ENCODE results near the gene POU6F2.

The POU6F2 gene

GRCh38 chr7:39127058-39127457, 149.3 kb downstream of the POU6F2 start:
- no peak for DNase-seq (ENCODE audit: low read depth in 1 of 2, low spot score in 1 of 2)

DNA sequence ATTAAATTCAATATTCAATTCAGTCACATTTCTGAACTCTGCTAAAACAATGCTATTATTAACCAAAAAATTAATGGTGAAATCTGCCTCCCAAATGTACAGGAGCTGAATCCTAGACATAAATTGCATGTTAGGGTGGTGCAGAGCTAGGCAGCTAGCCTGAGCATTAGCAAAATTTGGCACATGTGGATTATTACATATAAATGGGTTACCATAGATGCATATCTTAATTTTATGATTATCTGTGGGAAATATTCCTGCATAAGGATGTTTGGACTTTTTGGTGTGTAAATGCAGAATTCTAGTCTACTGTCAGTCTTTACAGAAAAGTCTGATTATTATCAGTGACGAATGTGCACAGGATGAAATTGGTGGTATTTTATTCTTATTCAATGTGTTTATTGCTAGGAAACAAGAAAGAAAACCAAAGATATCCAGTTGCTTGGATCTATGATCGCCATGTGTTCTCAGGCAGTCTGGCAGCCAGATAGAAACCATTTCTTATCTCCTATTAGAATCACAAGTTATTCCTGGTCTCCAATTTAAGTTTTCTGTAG, 150.7 kb downstream of the POU6F2 start:
- DNase-seq (ENCODE audit: low read depth in 1 of 2, low spot score in 1 of 2) = no peak

DNA sequence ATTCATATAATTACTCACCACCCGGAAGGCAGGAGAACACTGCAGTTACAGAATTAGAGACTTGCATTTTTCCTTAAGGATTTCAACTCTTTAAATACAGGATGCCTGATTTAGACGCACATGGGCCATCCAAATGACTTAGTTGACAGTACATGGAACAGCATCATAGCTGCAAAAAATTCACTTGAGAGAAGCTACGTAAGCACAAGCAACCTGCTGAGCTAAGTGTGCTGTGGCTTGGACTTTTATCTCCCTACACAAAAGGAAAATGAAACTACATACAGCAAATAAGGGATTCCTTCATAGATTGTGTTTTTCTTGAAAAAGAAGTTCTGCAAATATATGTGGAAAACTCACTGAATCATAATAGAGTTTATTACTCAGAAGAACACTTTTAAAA, 152.6 kb downstream of the POU6F2 start:
- DNase-seq (ENCODE audit: low read depth in 1 of 2, low spot score in 1 of 2) = no peak

DNA sequence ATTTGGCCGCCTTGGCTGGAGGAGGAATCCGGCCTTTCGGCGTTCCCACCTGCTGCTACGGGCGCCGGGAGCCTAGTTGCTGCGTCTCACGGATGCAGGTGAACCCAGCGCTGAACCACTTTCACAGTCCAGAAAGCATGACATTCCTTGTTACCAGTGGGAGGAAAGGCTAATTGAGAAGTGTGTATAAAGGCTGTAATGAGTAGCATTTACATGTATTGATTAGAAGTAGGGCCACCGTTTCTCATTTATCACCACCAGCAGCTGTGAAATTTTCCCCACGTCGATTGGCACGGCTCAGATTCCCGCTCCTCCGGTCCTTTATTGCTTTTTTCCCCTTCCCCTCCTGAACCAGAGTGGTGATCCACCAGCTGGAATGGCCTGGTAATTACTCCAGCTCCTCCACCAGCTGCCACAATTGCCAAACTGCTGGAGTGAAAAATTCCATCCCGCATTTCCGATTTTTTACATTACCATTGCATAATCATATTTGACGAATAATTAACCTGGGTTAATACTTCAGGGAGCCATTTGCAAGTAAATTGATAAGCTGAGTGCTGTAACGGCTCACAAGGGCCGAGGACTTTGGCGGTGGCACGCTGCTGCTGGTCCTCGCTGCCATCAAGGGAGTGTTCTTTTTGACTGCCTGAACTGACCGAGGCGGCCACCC, 153.3 kb downstream of the POU6F2 start:
- no peak for DNase-seq (ENCODE audit: low read depth in 1 of 2, low spot score in 1 of 2)

DNA sequence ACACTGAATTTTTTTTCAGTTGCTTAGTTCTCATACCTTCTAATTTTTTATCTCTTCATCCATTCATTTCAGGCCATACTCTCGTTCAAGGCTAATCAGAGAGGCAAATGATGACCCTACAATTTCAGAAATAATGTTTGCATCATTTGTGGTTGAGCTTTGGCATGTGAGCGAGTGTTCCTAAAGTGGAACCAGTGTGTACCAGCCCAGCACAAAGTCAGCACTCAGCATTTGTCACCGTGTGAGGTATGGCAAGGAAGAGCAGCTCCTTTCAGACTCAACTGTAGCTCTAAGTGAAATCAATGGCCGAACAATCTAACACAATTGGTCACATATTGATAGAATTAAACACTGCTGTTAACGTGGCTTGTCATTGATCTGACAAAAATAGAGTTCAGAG, 154.6 kb downstream of the POU6F2 start:
- DNase-seq (ENCODE audit: low read depth in 1 of 2, low spot score in 1 of 2) = no peak

- DNase-seq (ENCODE audit: low read depth in 1 of 2, low spot score in 1 of 2) = no peak
Measured at GRCh38 chr7:39133088-39133487, 155.4 kb downstream of the POU6F2 start.

GRCh38 chr7:39137480-39137879, 159.8 kb downstream of the POU6F2 start:
- DNase-seq (ENCODE audit: low read depth in 1 of 2, low spot score in 1 of 2) = no peak

GRCh38 chr7:39142750-39143149, 165.0 kb downstream of the POU6F2 start:
- no peak for DNase-seq (ENCODE audit: low read depth in 1 of 2, low spot score in 1 of 2)

- no peak for DNase-seq (ENCODE audit: low read depth in 1 of 2, low spot score in 1 of 2)
Measured at GRCh38 chr7:39144420-39144819, 166.7 kb downstream of the POU6F2 start.

- no peak for DNase-seq (ENCODE audit: low read depth in 1 of 2, low spot score in 1 of 2)
Measured at GRCh38 chr7:39145283-39145682, 167.6 kb downstream of the POU6F2 start.

DNA sequence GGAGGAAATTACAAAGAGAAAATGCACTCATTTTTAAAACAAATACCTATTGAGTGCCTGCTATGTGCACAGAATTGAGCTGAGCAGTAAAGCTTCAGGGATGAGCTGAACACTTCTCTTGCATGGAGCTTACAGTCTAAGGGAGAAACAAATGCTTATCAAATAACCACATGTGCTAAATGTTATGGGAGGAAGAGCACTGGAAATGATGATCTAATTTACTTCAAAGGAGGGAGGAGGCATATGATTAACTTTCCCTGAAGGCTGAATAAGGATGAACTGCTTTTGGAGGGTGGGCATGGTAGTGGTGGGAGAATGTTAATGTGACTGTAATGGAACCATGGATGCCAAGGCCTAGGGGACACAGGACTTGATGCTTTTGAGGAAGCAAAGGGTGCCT, 168.2 kb downstream of the POU6F2 start:
- no peak for DNase-seq (ENCODE audit: low read depth in 1 of 2, low spot score in 1 of 2)

GRCh38 chr7:39152701-39153100, 175.0 kb downstream of the POU6F2 start:
- no peak for DNase-seq (ENCODE audit: low read depth in 1 of 2, low spot score in 1 of 2)

GRCh38 chr7:39153113-39153512, 175.4 kb downstream of the POU6F2 start:
- DNase-seq (ENCODE audit: low read depth in 1 of 2, low spot score in 1 of 2) = no peak

DNA sequence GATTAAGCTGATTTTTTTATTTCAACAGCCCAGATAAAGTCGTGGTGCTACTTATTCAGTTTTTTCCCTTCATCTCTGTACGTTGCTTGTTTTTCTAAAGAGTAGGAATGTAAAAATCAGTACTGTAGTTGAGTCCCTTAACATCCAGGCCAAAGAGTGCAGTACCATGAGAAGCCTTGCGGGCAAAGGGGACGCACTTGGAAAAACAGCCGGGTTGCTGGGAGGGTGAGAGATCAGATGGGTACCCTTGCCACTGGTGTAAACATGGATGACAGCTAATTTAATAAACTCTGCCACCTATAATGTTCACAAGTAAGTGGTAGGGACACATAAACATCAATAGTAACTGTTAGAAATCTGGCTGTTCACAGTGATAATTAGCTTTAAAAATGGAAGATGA, 175.9 kb downstream of the POU6F2 start:
- DNase-seq (ENCODE audit: low read depth in 1 of 2, low spot score in 1 of 2) = no peak

DNA sequence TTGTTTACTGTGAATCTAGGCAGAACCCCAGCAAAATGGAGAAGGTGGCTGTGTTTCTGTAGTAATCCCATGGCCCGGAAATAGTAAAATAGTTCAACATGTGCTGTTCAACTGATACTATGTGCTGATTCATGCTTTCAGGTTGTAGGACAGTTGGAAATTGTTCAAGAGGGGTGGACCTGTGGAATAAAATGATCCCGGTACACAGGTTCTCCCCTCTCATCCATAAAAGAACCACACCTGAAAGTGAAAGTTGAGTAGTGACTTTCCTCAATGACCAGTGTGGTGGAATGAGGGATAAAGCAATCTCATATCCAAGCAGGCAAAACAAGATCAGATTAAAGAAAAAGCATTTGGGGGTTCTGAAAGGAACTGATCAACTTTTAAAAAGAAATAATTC, 177.1 kb downstream of the POU6F2 start:
- DNase-seq (ENCODE audit: low read depth in 1 of 2, low spot score in 1 of 2) = no peak

DNA sequence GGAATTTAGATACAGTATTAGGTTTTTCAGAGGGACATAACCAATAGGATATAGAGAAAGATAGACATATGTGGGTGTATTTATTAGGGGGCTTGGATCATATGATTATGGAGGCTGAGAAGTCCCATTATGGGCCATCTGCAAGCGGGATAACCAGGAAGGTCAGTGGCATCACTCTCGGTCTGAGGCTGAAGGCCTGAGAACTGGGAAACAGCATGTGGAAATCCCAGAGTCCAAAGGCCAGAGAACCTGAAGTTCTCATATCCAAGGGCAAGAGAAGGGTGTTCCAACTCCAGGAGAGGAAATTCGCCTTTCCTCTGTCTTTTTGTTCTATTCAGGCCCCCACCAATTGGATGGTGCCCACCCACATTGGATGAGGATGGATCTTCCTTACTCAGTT, 180.7 kb downstream of the POU6F2 start:
- no peak for DNase-seq (ENCODE audit: low read depth in 1 of 2, low spot score in 1 of 2)

GRCh38 chr7:39161903-39162302, 184.2 kb downstream of the POU6F2 start:
- no peak for DNase-seq (ENCODE audit: low read depth in 1 of 2, low spot score in 1 of 2)

DNA sequence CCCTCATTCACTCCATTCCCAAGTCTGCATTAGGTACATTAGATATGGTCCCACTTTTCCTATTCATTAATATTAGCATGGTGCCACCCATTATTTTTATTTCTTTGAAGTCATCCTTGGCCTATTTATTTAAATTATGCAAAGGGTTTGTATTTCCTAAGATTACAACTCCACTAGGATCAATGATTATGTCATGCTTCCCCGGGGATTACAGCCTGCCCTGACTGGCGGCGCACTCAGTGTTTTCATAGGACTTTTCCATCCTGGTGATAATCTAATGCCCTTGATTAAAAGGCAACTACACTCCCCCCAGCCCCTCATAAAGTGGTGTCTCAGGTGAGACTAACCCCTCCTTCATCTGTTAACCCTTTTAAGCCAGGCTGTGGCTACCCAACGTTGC, 187.2 kb downstream of the POU6F2 start:
- no peak for DNase-seq (ENCODE audit: low read depth in 1 of 2, low spot score in 1 of 2)

GRCh38 chr7:39168403-39169098, 190.8 kb downstream of the POU6F2 start:
- no peak for DNase-seq (ENCODE audit: low read depth in 1 of 2, low spot score in 1 of 2)

DNA sequence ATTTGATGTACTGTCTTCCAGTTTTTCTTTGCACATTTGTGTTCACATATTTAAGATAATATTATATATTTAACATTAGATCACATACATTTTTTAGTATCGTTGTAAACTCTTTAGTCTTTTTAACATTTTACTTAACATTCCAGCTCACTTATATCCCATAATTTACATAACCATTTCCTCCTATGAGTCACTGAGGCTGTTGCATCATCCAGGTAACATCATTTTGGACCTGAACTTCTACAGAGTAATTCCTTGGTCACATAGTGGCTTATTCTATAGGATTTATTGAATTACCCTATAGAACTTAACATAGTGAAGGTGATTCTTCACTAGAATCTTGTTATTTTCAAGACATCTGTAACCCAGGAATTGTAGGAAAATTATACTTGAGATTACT, 194.4 kb downstream of the POU6F2 start:
- DNase-seq (ENCODE audit: low read depth in 1 of 2, low spot score in 1 of 2) = no peak

GRCh38 chr7:39181398-39181797, 203.7 kb downstream of the POU6F2 start:
- DNase-seq (ENCODE audit: low read depth in 1 of 2, low spot score in 1 of 2) = no peak

- DNase-seq (ENCODE audit: low read depth in 1 of 2, low spot score in 1 of 2) = no peak
Measured at GRCh38 chr7:39183796-39184195, 206.1 kb downstream of the POU6F2 start.

DNA sequence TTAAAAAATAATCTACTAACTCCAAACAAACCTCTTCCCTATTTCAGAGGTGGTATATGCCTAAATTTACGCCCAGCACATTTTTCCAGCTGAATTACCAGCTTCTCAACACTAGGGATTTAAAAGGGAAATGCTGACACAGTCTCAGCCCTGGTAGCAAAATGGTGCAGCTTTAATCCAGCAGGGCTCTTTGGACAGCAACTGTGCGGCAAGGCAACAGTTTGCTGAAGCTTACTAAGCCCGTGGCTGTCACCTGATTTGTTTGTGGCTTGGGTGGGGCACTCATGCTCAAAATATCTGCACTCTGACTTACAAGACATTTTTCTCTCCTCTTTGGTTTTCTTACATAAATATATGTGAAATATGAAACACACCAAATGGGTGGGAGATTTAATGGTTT, 206.7 kb downstream of the POU6F2 start:
- DNase-seq (ENCODE audit: low read depth in 1 of 2, low spot score in 1 of 2) = no peak
